ENCODE results near the gene XRN1.

GRCh38 chr3:142296507-142296906 is 151.3 kb downstream of the XRN1 start:
- TF ChIP-seq GATA1 (IDR thresholded peaks at IDR 0.05; ENCODE audit: low read depth, low read length) (no peak), POLR2A (IDR thresholded peaks at IDR 0.05; ENCODE audit: low read length) (no peak)
